GM19240 (cell line): Measurements from ENCODE around the gene NTSR1.

Experiments used
- DNase-seq: peaks from one replicate; pipeline ENCODE4 v3.0.0; 2011; ENCODE audit warnings: low spot score; ENCODE audit not compliant: insufficient read length

The NTSR1 gene

DNA sequence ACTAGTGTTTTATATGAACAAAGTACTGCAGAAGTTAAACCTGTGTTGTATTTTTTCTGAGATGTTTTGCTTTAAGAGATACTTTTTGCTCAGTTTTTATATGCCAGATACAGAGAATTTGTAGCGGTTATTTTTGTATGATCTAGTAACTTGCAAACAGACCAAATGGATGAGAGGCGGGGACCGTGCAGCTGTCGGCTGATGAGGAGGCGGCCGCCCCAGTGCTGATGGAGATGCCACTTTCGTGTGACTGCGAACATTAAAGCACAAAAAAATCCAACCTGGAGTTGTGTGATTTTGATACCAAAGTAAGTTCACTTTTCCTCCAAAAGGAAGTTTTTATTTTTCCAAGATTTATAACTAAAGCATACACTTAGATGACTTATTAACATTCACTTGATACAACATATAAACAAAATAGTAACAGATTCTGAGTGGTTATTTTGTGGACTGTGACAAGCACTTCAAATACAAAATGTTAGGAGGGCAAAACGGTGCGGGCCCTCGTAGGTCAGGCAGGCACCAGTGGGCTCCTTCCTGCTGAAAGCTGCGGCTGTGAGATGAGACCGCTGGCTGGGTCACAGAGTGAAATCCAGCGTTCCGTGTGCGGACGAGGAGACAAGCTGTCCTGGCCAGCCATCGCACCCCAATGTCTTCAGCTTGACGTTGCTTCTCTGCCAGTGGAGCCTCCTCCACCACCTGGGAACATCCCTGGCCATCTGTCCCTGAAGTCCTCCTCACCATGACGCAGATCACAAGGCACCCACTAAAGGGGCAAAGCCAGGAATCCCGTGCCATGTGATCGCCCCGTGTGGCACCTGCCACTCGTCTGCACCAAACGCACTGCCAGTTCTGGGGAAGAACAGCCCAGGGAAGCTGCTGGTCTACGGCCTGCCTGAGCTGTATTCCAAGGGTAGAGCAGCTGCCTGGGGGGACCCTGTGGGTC lies 92.0 kb downstream of the NTSR1 start:
- no peak for DNase-seq

DNA sequence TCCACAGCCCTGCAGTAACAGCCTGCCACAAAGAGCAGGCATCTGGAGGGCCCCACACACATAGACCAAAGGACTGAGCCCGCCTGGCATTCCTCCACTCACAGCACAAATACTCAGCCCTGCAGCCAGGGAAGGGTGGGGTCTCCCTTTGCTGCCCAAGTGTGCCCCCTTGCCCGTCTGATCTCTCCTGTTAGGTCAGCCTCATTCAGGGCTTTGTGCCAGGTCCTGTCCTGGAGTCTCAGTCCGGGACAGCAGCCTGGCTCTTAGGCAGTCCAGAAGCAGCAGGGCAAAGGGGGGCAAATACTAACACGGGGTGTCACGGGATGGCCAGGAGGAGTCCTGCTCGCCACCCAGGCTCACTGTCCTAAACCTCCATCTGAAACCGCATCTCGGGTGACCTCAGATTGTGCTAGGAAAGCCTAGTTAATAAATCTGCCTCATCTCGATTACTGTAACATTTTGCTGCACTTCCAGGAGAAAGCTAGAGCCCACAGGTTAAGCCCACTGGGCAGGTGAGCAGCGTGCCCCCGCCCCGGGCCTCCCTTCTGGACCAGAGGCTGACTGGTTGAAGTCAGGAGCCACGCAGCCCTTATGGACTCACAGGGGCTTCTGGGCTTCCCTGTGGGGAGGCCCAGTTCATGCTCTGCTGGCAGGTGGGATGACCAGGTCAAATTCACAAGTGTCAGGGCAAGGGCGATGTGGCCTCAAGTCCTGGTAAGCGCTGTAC lies 92.8 kb downstream of the NTSR1 start:
- DNase-seq, result no peak

GRCh38 chr20:62802026-62802712 lies 93.5 kb downstream of the NTSR1 start:
- DNase-seq, result no peak

GRCh38 chr20:62804021-62804626 lies 95.5 kb downstream of the NTSR1 start:
- no peak for DNase-seq

- no peak for DNase-seq
These were observed 96.1 kb downstream of the NTSR1 start, which contains the start of gene OGFR for GRCh38 chr20:62804627-62805154. Gene OGFR (plus strand): TSS chr20:62804835. CDS start chr20:62804860, 25 bp downstream.

GRCh38 chr20:62805155-62805710 lies 96.6 kb downstream of the NTSR1 start:
- no peak for DNase-seq

DNA sequence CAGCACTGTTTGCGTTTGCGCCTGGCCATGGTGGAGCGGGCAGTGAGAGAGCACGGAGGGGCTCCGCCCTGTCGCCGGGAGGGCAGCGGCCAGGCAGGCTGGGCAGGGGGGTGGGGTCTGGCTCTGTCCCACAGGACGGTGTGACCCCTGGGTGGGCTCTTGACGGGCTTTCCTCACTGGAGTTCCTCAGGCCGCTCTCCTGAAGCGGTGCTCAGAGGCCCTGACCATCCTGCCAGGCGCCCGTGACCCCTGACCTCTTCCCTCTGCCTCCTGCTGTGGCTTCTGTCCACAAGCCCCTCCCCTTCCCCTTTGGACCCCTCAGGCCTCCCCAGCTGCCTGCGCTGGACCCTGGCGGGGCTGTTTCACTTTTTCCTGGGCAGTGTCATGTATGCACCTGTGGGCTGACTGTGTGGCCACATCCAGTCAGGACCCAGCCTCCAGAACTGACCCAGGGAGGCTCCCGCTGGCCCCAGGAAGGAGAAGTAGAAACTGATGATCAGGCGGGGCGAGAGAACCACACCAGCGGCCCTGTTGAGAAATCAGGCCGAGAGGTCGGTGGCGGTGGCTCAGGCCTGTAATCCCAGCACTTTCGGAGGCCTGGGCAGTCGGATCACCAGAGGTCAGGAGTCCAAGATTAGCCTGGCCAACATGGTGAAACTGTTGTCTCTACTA lies 97.2 kb downstream of the NTSR1 start:
- no peak for DNase-seq

DNA sequence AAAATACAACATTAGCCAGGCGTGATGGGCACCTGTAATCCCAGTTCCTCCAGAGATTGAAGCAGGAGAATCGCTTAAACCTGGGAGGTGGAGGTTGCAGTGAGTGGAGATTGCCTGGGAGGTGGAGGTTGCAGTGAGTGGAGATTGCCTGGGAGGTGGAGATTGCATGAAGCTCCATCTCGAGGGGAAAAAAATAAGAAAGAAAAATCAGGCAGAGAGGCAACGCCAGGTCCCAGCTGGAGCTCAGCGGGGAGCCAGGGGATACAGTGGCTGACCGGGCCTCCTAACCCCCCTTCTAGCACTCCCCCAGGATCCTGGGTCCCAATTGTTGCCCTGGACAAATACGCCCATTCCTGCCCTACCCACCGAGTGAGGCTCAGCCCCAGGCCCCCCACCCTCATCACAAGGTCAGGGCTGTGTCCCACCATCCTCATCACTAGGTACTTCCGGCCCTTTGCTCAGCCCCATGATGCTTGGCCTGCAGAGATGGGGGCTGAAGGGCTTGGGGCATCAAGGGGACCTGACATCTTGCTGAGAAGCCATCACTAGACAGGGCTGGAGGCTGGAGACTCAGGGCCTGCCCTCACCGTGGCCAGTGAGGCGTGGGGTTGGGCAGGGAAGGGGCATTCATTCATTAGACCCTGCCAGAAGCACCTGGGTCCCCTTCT lies 97.9 kb downstream of the NTSR1 start:
- DNase-seq, result no peak

- no peak for DNase-seq
These were observed 99.0 kb downstream of the NTSR1 start for GRCh38 chr20:62807444-62808210.

DNA sequence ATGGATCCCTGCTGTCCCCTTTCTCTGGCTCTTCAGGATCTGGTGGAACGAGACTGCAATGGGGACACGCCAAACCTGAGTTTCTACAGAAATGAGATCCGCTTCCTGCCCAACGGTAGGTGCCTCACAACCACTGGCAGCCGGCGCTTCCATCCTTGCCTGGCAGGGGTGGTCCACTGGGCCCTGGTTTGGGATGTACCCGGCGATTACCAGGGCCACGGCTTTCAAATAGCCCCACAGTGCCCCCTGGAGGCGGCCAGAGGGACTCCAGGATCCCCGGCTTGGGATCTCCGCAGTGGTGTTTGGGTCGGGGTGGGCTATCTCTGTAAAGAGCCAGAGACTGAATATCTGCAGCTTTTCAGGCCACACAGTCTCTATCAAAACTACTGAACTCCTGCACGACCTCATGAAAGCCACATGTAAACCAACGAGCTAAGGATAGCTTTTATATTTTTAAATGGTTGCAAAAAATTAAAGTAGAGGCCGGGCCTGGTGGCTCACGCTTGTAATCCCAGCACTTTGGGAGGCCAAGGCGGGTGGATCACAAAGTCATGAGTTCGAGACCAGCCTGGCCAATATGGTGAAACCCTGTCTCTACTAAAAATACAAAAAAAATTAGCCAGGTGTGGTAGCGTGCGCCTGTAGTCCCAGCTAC lies 99.7 kb downstream of the NTSR1 start:
- DNase-seq, result peak; percentile 87

DNA sequence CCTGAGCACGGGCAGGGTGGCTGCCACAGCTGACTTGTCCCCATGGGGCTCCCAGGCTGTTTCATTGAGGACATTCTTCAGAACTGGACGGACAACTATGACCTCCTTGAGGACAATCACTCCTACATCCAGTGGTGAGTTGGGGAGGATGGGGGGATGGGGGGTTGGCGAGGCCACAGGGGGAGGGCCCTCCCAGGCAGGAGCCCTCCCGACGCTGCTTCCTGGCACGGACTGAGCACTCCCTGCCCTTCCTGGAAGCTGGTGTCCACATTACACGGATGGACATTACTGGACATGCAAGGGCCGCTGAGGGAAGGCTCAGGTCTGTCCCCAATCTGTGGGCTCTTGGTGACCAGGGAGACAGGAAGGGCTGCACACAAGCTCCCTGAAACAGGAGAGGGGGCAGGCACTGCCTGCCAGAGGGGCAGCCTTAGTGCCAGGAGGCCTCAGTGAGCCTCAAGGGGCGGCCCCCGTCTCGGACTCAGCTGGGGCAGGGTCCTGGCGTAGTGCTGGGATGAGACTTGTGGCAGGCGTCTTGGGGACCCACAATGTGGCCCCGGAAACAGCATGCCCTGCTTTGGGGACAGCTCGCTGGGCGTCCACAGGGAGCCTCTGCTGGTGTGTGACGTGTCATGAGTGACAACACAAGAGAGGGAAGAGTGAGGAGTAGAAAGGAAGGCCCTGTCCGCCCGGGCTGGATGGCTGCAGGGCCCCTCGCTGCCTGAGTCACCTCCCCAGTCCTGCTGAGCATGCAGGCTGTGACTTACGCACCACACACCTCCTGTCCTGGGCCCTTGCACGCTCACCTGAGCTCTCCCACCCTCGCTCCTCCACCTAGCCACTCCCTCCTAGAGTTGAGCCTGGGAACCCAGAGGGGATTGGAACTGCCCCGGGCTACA lies 101.1 kb downstream of the NTSR1 start:
- DNase-seq, result no peak

GRCh38 chr20:62811320-62811719 lies 102.7 kb downstream of the NTSR1 start:
- DNase-seq, result no peak

DNA sequence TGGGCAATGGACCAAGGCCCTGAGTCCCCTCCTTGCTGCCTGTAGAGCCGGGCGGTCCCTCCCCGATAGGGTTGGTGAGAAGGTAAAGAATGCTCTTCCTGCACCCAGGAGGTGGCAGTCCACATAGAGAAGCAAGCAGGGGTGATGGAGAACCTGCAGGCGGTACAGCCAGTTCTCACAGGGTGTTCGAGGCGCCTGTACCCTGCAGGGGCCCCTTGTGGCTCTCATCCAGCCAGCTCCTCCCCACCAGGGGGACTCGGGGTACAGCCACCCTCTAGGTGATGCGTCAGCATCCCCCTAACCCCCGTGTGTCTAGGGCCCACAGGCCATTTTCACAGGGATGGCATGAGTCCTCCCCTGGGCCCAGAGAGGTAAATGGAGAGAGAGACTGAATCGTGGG lies 103.1 kb downstream of the NTSR1 start:
- DNase-seq, result no peak
